H9 (cell line): ENCODE data around the gene SMIM1. TPM values are rescaled to one million over a fixed set of nuclear protein-coding genes. Genes with fewer than 3 reads are reported as not detected.

Experiments
- DNase-seq: peaks from one replicate; pipeline ENCODE4 v3.0.0-alpha.2; 2017
- H2AFZ ChIP-seq: one replicate; pipeline ENCODE4 v1.6.1; 2013; ENCODE audit warnings: mild to moderate bottlenecking, low read length, control low read depth, moderate library complexity
- H2AK5ac ChIP-seq: 2 replicates; pipeline ENCODE4 v1.6.1; 2013; ENCODE audit warnings: low read length, control low read depth, mixed read lengths; ENCODE audit not compliant: insufficient read length
- H2BK120ac ChIP-seq: one replicate; pipeline ENCODE4 v1.6.1; 2013; ENCODE audit warnings: low read depth, mild to moderate bottlenecking, low read length, control low read depth, inconsistent platforms; ENCODE audit not compliant: poor library complexity, severe bottlenecking
- H2BK12ac ChIP-seq: 2 replicates; pipeline ENCODE4 v1.6.1; 2013; ENCODE audit warnings: low read length, control low read depth, mixed read lengths, low read depth; ENCODE audit not compliant: insufficient read length
- H2BK15ac ChIP-seq: 2 replicates; pipeline ENCODE4 v1.6.1; 2013; ENCODE audit warnings: low read depth, low read length, control low read depth
- H2BK20ac ChIP-seq: one replicate; pipeline ENCODE4 v1.6.1; 2013; ENCODE audit warnings: low read depth, mild to moderate bottlenecking, low read length, control low read depth, inconsistent platforms; ENCODE audit not compliant: poor library complexity, severe bottlenecking
- H2BK5ac ChIP-seq: 2 replicates; pipeline ENCODE4 v1.6.1; 2013; ENCODE audit warnings: low read length, control low read depth, mixed read lengths; ENCODE audit not compliant: insufficient read length
- H3K14ac ChIP-seq: 2 replicates; pipeline ENCODE4 v1.6.1; 2013; ENCODE audit warnings: low read length, control low read depth; ENCODE audit not compliant: insufficient read depth
- H3K18ac ChIP-seq: 2 replicates; pipeline ENCODE4 v1.6.1; 2013; ENCODE audit warnings: low read depth, mild to moderate bottlenecking, mixed read lengths, low read length, control low read depth; ENCODE audit not compliant: insufficient read length
- H3K23ac ChIP-seq: 2 replicates; pipeline ENCODE4 v1.6.1; 2013; ENCODE audit warnings: low read length, control low read depth, mixed read lengths, low read depth; ENCODE audit not compliant: insufficient read length
- H3K23me2 ChIP-seq: 2 replicates; pipeline ENCODE4 v1.6.1; 2013; ENCODE audit warnings: low read depth, mild to moderate bottlenecking, mixed read lengths, low read length, control low read depth; ENCODE audit not compliant: insufficient read length, poor library complexity, severe bottlenecking
- H3K27ac ChIP-seq: 2 replicates; pipeline ENCODE4 v1.5.1; 2013; ENCODE audit warnings: low read length, control low read depth, mixed read lengths, low read depth; ENCODE audit not compliant: insufficient read length
- H3K27me3 ChIP-seq: 2 replicates; pipeline ENCODE4 v1.6.1; 2013; ENCODE audit warnings: low read length, control low read depth, inconsistent platforms; ENCODE audit not compliant: insufficient read depth
- H3K4ac ChIP-seq: 2 replicates; pipeline ENCODE4 v1.6.1; 2013; ENCODE audit warnings: low read depth, mild to moderate bottlenecking, control low read depth, inconsistent platforms, low read length, moderate library complexity
- H3K4me1 ChIP-seq: 2 replicates; pipeline ENCODE4 v1.6.1; 2013; ENCODE audit warnings: low read length, control low read depth, inconsistent platforms; ENCODE audit not compliant: insufficient read depth
- H3K4me2 ChIP-seq: 2 replicates; pipeline ENCODE4 v1.6.1; 2013; ENCODE audit warnings: low read length, control low read depth, mixed read lengths; ENCODE audit not compliant: insufficient read length, insufficient read depth
- H3K56ac ChIP-seq: 2 replicates; pipeline ENCODE4 v1.6.1; 2013; ENCODE audit warnings: low read depth, mild to moderate bottlenecking, mixed read lengths, low read length, control low read depth; ENCODE audit not compliant: insufficient read length
- H3K79me1 ChIP-seq: 2 replicates; pipeline ENCODE4 v1.6.1; 2013; ENCODE audit warnings: low read depth, mild to moderate bottlenecking, moderate library complexity, low read length, control low read depth, inconsistent platforms; ENCODE audit not compliant: insufficient read depth, poor library complexity, severe bottlenecking
- H3K79me2 ChIP-seq: 2 replicates; pipeline ENCODE4 v1.6.1; 2013; ENCODE audit warnings: low read length, control low read depth, inconsistent platforms; ENCODE audit not compliant: insufficient read depth
- H3K9ac ChIP-seq: 2 replicates; pipeline ENCODE4 v1.6.1; 2013; ENCODE audit warnings: low read length, control low read depth, mixed read lengths; ENCODE audit not compliant: insufficient read length; ENCODE audit errors: extremely low read depth
- H3K9me3 ChIP-seq: one replicate; pipeline ENCODE4 v1.6.1; 2013; ENCODE audit warnings: low read depth, low read length, inconsistent platforms; ENCODE audit not compliant: control insufficient read depth
- H3T11ph ChIP-seq: one replicate; pipeline ENCODE4 v1.6.1; 2013; ENCODE audit warnings: mild to moderate bottlenecking, low read length, control low read depth, inconsistent platforms
- H4K20me1 ChIP-seq: one replicate; pipeline ENCODE4 v1.6.1; 2013; ENCODE audit not compliant: control insufficient read depth, insufficient read length, insufficient read depth
- H4K5ac ChIP-seq: 2 replicates; pipeline ENCODE4 v1.6.1; 2013; ENCODE audit warnings: low read depth, mild to moderate bottlenecking, mixed read lengths, low read length, control low read depth; ENCODE audit not compliant: insufficient read length
- H4K8ac ChIP-seq: replicated peaks from 2 replicates; pipeline ENCODE4 v1.6.1; 2013; ENCODE audit warnings: low read length, control low read depth, mixed read lengths, low read depth; ENCODE audit not compliant: insufficient read length
- H4K91ac ChIP-seq: 2 replicates; pipeline ENCODE4 v1.6.1; 2013; ENCODE audit warnings: low read depth, mild to moderate bottlenecking, moderate library complexity, mixed read lengths, low read length, control low read depth; ENCODE audit not compliant: insufficient read length
- H3K27ac Mint-ChIP-seq, 3 experiments: 2 replicates in 2 of 3; 3 replicates in 1 of 3; pipeline ENCODE4 v1.8.0; 2020 to 2021; ENCODE audit warnings: mixed read lengths in 3 of 3, mild to moderate bottlenecking in 1 of 3, moderate library complexity in 1 of 3
- H3K27me3 Mint-ChIP-seq: 2 replicates; pipeline ENCODE4 v1.8.0; 2021; ENCODE audit warnings: low read depth, mild to moderate bottlenecking, moderate library complexity, mixed read lengths
- H3K36me3 Mint-ChIP-seq, 3 experiments: 2 replicates in 2 of 3; 3 replicates in 1 of 3; pipeline ENCODE4 v1.8.0; 2020 to 2021; ENCODE audit warnings: low read depth in 3 of 3, mixed read lengths in 3 of 3; ENCODE audit not compliant: insufficient read depth in 1 of 3
- H3K4me1 Mint-ChIP-seq, 2 experiments: 2 replicates each; pipeline ENCODE4 v1.8.0; 2020; ENCODE audit warnings: mixed read lengths in 2 of 2
- H3K4me3 Mint-ChIP-seq, 2 experiments: 2 replicates in 1 of 2; 3 replicates in 1 of 2; pipeline ENCODE4 v1.8.0; 2020 to 2021; ENCODE audit warnings: mild to moderate bottlenecking in 2 of 2, mixed read lengths in 2 of 2, moderate library complexity in 1 of 2
- H3K9me3 Mint-ChIP-seq, 2 experiments: 2 replicates in 1 of 2; 3 replicates in 1 of 2; pipeline ENCODE4 v1.8.0; 2020; ENCODE audit warnings: mild to moderate bottlenecking in 2 of 2, mixed read lengths in 2 of 2, moderate library complexity in 1 of 2
- WGBS: extraction: QIAGEN DNeasy Blood & Tissue Kit; methylation state at CpG from one replicate; pipeline ENCODE4 v1.1.7; 2013; ENCODE audit warnings: missing lambda C conversion rate, low lambda C conversion rate, mixed read lengths; ENCODE audit not compliant: insufficient read length; ENCODE audit errors: extremely low coverage; 5-methylcytosine and 5-hydroxymethylcytosine counted together
- total RNA-seq: library from RNA; stranded (reverse); gene quantifications from 2 replicates; pipeline ENCODE4 v1.2.1, GENCODE V29; 2021
- TF ChIP-seq, protein P1 (sequence below): fragments of 200-600 bp; sonication (generic); conservative IDR thresholded peaks from 3 replicates; pipeline ENCODE4 v1.8.0; 2021; ENCODE audit warnings: antibody characterized with exemption, mild to moderate bottlenecking

Gene SMIM1
- total RNA-seq, 1 experiment from 2014 or later = 5.3 TPM

DNA sequence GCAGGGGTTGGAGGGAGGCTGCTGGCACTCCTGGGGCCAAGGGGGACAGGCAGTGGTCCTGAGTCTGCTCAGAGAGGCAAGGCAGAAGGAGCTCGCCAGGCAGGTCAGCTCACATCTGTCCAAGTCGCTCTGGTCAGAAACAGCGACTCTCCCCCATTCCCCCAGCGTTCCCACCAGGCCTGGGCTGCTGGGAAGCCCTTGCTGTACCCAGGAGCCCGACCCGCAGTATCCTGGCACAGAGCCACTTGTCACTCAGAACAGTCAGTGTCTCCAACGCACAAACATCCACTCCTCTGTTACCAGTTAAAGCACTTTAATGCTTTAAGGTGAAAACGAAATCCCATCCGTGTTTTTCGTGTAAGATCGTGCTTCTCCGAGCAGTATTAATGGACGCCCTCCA lies 36.9 kb upstream of the SMIM1 start:
- no peak overlapping the region for H3K23ac ChIP-seq
- TF ChIP-seq, protein P1, sequence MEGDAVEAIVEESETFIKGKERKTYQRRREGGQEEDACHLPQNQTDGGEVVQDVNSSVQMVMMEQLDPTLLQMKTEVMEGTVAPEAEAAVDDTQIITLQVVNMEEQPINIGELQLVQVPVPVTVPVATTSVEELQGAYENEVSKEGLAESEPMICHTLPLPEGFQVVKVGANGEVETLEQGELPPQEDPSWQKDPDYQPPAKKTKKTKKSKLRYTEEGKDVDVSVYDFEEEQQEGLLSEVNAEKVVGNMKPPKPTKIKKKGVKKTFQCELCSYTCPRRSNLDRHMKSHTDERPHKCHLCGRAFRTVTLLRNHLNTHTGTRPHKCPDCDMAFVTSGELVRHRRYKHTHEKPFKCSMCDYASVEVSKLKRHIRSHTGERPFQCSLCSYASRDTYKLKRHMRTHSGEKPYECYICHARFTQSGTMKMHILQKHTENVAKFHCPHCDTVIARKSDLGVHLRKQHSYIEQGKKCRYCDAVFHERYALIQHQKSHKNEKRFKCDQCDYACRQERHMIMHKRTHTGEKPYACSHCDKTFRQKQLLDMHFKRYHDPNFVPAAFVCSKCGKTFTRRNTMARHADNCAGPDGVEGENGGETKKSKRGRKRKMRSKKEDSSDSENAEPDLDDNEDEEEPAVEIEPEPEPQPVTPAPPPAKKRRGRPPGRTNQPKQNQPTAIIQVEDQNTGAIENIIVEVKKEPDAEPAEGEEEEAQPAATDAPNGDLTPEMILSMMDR = no peak
- H3K18ac ChIP-seq = no peak overlapping the region
- Mint-ChIP-seq H3K9me3 (no peaks in the 10 kb centered on the region), H3K4me3 (no peak overlapping the region), H3K4me1 (peaks cover 0 to 13% of the 10 kb centered on the region in 2 experiments; a peak in 2 of 4 replicates), H3K36me3 (peaks cover 8 to 19% (median 10%) of the 10 kb centered on the region in 3 experiments; a peak in 5 of 7 replicates), H3K27ac (no peak overlapping the region), H3K27me3 (no peaks in the 10 kb centered on the region)
- no peak overlapping the region for H3K9ac ChIP-seq
- no peak overlapping the region for H2BK5ac ChIP-seq
- H2AK5ac ChIP-seq = no peak overlapping the region
- H2BK20ac ChIP-seq = no peak overlapping the region
- no peak overlapping the region for H4K91ac ChIP-seq
- no peak overlapping the region for H4K8ac ChIP-seq
- H2BK12ac ChIP-seq = no peak overlapping the region
- no CpG with 5 or more reads among the region's 13 CpGs for WGBS
- H3K9me3 ChIP-seq = no peaks in the 10 kb centered on the region
- no peak overlapping the region for H3K14ac ChIP-seq
- H3K4me2 ChIP-seq = no peak overlapping the region
- no peak overlapping the region for H4K5ac ChIP-seq
- no peak overlapping the region for H2BK120ac ChIP-seq
- no peaks in the 10 kb centered on the region for H3K4me1 ChIP-seq
- no peak overlapping the region for H2AFZ ChIP-seq
- no peak overlapping the region for H3T11ph ChIP-seq
- H4K20me1 ChIP-seq = no peaks in the 10 kb centered on the region
- H3K23me2 ChIP-seq = no peaks in the 10 kb centered on the region
- no peak overlapping the region for H2BK15ac ChIP-seq
- H3K27me3 ChIP-seq = no peaks in the 10 kb centered on the region
- no peak for DNase-seq
- H3K79me2 ChIP-seq = no peaks in the 10 kb centered on the region
- H3K4ac ChIP-seq = no peak overlapping the region
- H3K56ac ChIP-seq = no peak overlapping the region
- no peak overlapping the region for H3K27ac ChIP-seq
- no peaks in the 10 kb centered on the region for H3K79me1 ChIP-seq
